K562 (cell line): ENCODE measurements around the gene SLC25A1. TPM values are rescaled to one million over a fixed set of nuclear protein-coding genes. Genes with fewer than 3 reads are reported as not detected.

ENCODE experiments used
- ATAC-seq: fragments of 200-7000 bp; cut with Tn5 transposase; 3 replicates; pipeline ENCODE4 v1.9.1; 2020; ENCODE audit warnings: moderate library complexity
- BruUV-seq: library from RNA; stranded (reverse); fragments of 400-500 nt; replicated peaks from 2 replicates; lab custom pipeline; 2021; lab: Mats Ljungman, UMichigan
- CTCF ChIA-PET: fragments of 300-600 bp; formaldehyde crosslinking; extraction: SDS; loops from one replicate; lab custom pipeline; 2021; ENCODE audit warnings: low intra/inter-chr PET ratio; lab: Yijun Ruan, JAX
- POLR2A ChIA-PET: fragments of 300-600, 350-650 bp; sonication (Branson Sonifier 250); formaldehyde crosslinking; extraction: SDS; loops from one replicate; lab custom pipeline; 2021; ENCODE audit warnings: antibody characterized with exemption, inconsistent platforms; lab: Yijun Ruan, JAX
- DNase-seq, 4 experiments: peaks; one replicate each; pipeline versions ENCODE4 v3.0.0 to v3.0.0-alpha.2; 2011 to 2018; ENCODE audit warnings: low spot score in 3 of 4, mixed read lengths in 3 of 4; ENCODE audit errors: extremely low read depth in 1 of 4
- FAIRE-seq: peaks from 2 replicates; lab custom pipeline; 2011; peaks lifted over from hg19 to GRCh38; lab: Jason Lieb, UNC
- H2AFZ ChIP-seq: 2 replicates; pipeline ENCODE4 v1.6.0; 2011; ENCODE audit warnings: low read depth, low read length, control low read depth, inconsistent platforms
- H3K27ac ChIP-seq: fragments of 200-600 bp; 3 replicates; pipeline ENCODE4 v1.8.0; 2011; ENCODE audit warnings: low read depth, mild to moderate bottlenecking, control low read depth, inconsistent platforms, low read length, moderate library complexity, mixed read lengths; ENCODE audit errors: extremely low read depth
- H3K27me3 ChIP-seq, 2 experiments: fragments of 300-600 bp in 1 of 2; 2 replicates in 1 of 2; 3 replicates in 1 of 2; pipeline versions ENCODE4 v1.6.0 to v1.8.0; 2011; ENCODE audit warnings: inconsistent platforms in 2 of 2, low read length in 2 of 2, mild to moderate bottlenecking in 1 of 2, mixed read lengths in 1 of 2, moderate library complexity in 1 of 2; ENCODE audit not compliant: control insufficient read depth in 2 of 2, insufficient read depth in 2 of 2
- H3K36me3 ChIP-seq: fragments of 300-600 bp; 3 replicates; pipeline ENCODE4 v1.8.0; 2011; ENCODE audit warnings: mild to moderate bottlenecking, low read length, inconsistent platforms; ENCODE audit not compliant: control insufficient read depth, insufficient read depth
- H3K4me1 ChIP-seq, 2 experiments: fragments of 200-600 bp in 1 of 2; replicated peaks in 1 of 2; 2 replicates in 1 of 2; 3 replicates in 1 of 2; pipeline versions ENCODE4 v1.5.1 to v1.8.0; 2011; ENCODE audit warnings: inconsistent platforms in 2 of 2, low read length in 2 of 2, mild to moderate bottlenecking in 1 of 2, mixed read lengths in 1 of 2, moderate library complexity in 1 of 2; ENCODE audit not compliant: control insufficient read depth in 2 of 2, insufficient read depth in 2 of 2
- H3K4me2 ChIP-seq: 2 replicates; pipeline ENCODE4 v1.6.1; 2011; ENCODE audit warnings: low read length, control low read depth, inconsistent platforms, mixed read lengths; ENCODE audit not compliant: insufficient read depth
- H3K4me3 ChIP-seq: fragments of 200-600 bp; sonication (generic), shearing (Covaris generic); 2 replicates; pipeline ENCODE4 v1.5.1; 2016; ENCODE audit warnings: control low read depth, inconsistent platforms
- H3K79me2 ChIP-seq: fragments of 200-600 bp; 3 replicates; pipeline ENCODE4 v1.8.0; 2011; ENCODE audit warnings: low read length, inconsistent platforms; ENCODE audit not compliant: control insufficient read depth, insufficient read depth
- H3K9ac ChIP-seq, 2 experiments: 2 replicates each; pipeline versions ENCODE4 v1.6.0 to v1.6.1; 2011; ENCODE audit warnings: low read depth in 2 of 2, low read length in 2 of 2, control low read depth in 1 of 2, inconsistent platforms in 1 of 2, mild to moderate bottlenecking in 1 of 2, mixed read lengths in 1 of 2; ENCODE audit not compliant: insufficient read depth in 1 of 2
- H3K9me1 ChIP-seq: one replicate; pipeline ENCODE4 v1.6.0; 2011; ENCODE audit warnings: inconsistent platforms, mild to moderate bottlenecking, low read length, moderate library complexity; ENCODE audit not compliant: control insufficient read depth, insufficient read depth
- H3K9me3 ChIP-seq: replicated peaks from 2 replicates; pipeline ENCODE4 v1.5.1; 2011; ENCODE audit warnings: low read depth, low read length, inconsistent platforms; ENCODE audit not compliant: control insufficient read depth, insufficient read depth
- H4K20me1 ChIP-seq: replicated peaks from 2 replicates; pipeline ENCODE4 v1.6.1; 2011; ENCODE audit warnings: low read length, inconsistent platforms, mixed read lengths; ENCODE audit not compliant: control insufficient read depth, insufficient read depth
- DIDO1 ChIP-seq: fragments of 450-650 bp; IDR thresholded peaks from 2 replicates; pipeline ENCODE4 v1.6.1; 2016; ENCODE audit warnings: low read depth, missing biosample characterization, missing genetic modification characterization
- ESRRA ChIP-seq: fragments of 450-650 bp; IDR thresholded peaks from 2 replicates; pipeline ENCODE4 v1.6.1; 2014; ENCODE audit warnings: low read depth, mild to moderate bottlenecking, moderate library complexity, borderline replicate concordance
- GATAD2A ChIP-seq: fragments of 450-650 bp; IDR thresholded peaks from 2 replicates; pipeline ENCODE4 v1.6.1; 2017
- MTF1 ChIP-seq: fragments of 250-450 bp; sonication (Bioruptor Pico); IDR thresholded peaks from 2 replicates; pipeline ENCODE4 v1.9.0; 2021; ENCODE audit warnings: moderate library complexity, mild to moderate bottlenecking, inconsistent platforms, borderline replicate concordance
- POLR2AphosphoS2 ChIP-seq: IDR thresholded peaks from 2 replicates; pipeline ENCODE4 v1.6.1; 2012; ENCODE audit warnings: low read length, improper control_type of control experiment
- PRMT5 ChIP-seq: sonication (generic); formaldehyde crosslinking; IDR thresholded peaks from 2 replicates; pipeline ENCODE4 v1.5.0; 2020; ENCODE audit warnings: missing genetic modification reagents
- PYGO2 ChIP-seq: fragments of 450-650 bp; IDR thresholded peaks from 2 replicates; pipeline ENCODE4 v1.6.1; 2016; ENCODE audit warnings: mild to moderate bottlenecking, missing genetic modification characterization, moderate library complexity, missing compliant biosample characterization
- ZNF212 ChIP-seq: fragments of 450-650 bp; formaldehyde crosslinking; IDR thresholded peaks from 2 replicates; pipeline ENCODE4 v1.4.0; 2020; ENCODE audit warnings: mild to moderate bottlenecking
- WGBS: fragments of 100-300 bp; shearing (Covaris generic); methylation state at CpG from one replicate; pipeline ENCODE4 v1.1.6; 2016; ENCODE audit warnings: low coverage, mixed read lengths; ENCODE audit not compliant: insufficient coverage; ENCODE audit errors: missing lambda C conversion rate; 5-methylcytosine and 5-hydroxymethylcytosine counted together
- in situ Hi-C: fragments of 300-500 bp; cut with MboI; formaldehyde crosslinking; loops from 4 replicates; pipeline ENCODE4 v1.15.0; 2018; ENCODE audit warnings: inconsistent platforms, mixed read lengths
- intact Hi-C: fragments of 100-400 bp; cut with micrococcal nuclease; formaldehyde crosslinking; loops from 2 replicates; pipeline ENCODE4 v1.14.2; 2022
- polyA plus RNA-seq, 8 experiments: library from polyadenylated mRNA; depleted of rRNA in 4 of 8; stranded (reverse) in 5 of 8; unstranded in 3 of 8; fragments of >200 nt; fragmentation: Nextera tagmentation in 2 of 8; fragmentation: Illumina TruSeq in 1 of 8; extraction: Ambion mirVana in 2 of 8; extraction: Trizol in 1 of 8; gene quantifications; 2 replicates each; pipeline versions ENCODE4 v1.2.1 to v1.2.3, GENCODE V29; 2011 to 2014; ENCODE audit warnings: inconsistent platforms in 1 of 8, missing spikeins in 1 of 8
- total RNA-seq, 7 experiments: library from RNA; depleted of rRNA in 6 of 7; stranded (reverse); fragments of >200 nt in 6 of 7; fragmentation: Illumina TruSeq in 2 of 7; extraction: Trizol in 2 of 7; gene quantifications; 2 replicates each; pipeline versions ENCODE4 v1.2.1 to v1.2.3, GENCODE V29; 2011 to 2021; ENCODE audit warnings: low replicate concordance in 1 of 7

Gene SLC25A1
- total and polyA plus RNA-seq, 9 of the 15 experiments (the other 6 are each of a cell fraction or from before 2014, with no cell fraction given), result 11.0 to 408 (median 110) TPM

DNA sequence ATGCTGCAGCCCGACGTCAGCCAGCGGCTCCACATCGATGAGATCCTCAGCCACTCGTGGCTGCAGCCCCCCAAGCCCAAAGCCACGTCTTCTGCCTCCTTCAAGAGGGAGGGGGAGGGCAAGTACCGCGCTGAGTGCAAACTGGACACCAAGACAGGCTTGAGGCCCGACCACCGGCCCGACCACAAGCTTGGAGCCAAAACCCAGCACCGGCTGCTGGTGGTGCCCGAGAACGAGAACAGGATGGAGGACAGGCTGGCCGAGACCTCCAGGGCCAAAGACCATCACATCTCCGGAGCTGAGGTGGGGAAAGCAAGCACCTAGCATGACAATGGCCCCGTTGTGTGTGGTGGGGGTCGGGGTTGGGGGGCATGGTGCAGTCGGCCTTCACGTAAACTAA, 46.4 kb downstream of the SLC25A1 start (continued):
- TF ChIP-seq MTF1, result no peak
- TF ChIP-seq ZNF212 (CRISPR knock-in tag), result no peak
- TF ChIP-seq POLR2AphosphoS2, result peak; percentile 33; the same call in 1 of the 2 replicates
- TF ChIP-seq ESRRA, result no peak
- no peak for TF ChIP-seq PYGO2 (tag)

DNA sequence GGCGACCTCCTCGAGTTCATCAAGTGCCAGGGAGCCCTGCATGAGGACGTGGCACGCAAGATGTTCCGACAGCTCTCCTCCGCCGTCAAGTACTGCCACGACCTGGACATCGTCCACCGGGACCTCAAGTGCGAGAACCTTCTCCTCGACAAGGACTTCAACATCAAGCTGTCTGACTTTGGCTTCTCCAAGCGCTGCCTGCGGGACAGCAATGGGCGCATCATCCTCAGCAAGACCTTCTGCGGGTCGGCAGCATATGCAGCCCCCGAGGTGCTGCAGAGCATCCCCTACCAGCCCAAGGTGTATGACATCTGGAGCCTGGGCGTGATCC, 46.9 kb downstream of the SLC25A1 start:
- Histone ChIP-seq H3K9ac (no peak overlapping the region), H3K4me3 (no peak overlapping the region), H3K27me3 (peaks cover 0 to 6% of the 10 kb centered on the region in 2 experiments; a peak in 3 of 5 replicates), H3K9me1 (peaks cover 11% of the 10 kb centered on the region), H3K36me3 (peaks cover 50% of the 10 kb centered on the region), H3K27ac (no peak overlapping the region), H3K4me2 (no peak overlapping the region), H4K20me1 (peaks cover 17% of the 10 kb centered on the region; the same call in 1 of the 2 replicates), H3K79me2 (no peaks in the 10 kb centered on the region), H3K9me3 (no peaks in the 10 kb centered on the region), H2AFZ (no peak overlapping the region), H3K4me1 (peaks cover 0 to 42% of the 10 kb centered on the region in 2 experiments; a peak in 1 of 5 replicates)
- WGBS, result 92% methylated on average over 19 of the region's 19 CpGs
- intact Hi-C loops (loop anchor here (10.0 kb wide), 1 partner anchor 57 kb away; no protein-coding TSS in a partner anchor), in situ Hi-C loops (no loop called here)
- no peak for ATAC-seq
- no peak for DNase-seq
- no peak for FAIRE-seq
- ChIA-PET CTCF (no interaction called here), POLR2A (interaction anchor here (1.1 to 4.4 kb wide), 4 partner anchors 9 to 16 kb away, joined by 4 to 38 read pairs (median 14); partner anchors contain the start of genes DGCR2 and ESS2)
- no TSS peak for BruUV-seq
- TF ChIP-seq DIDO1 (tag) (no peak), GATAD2A (no peak), PRMT5 (CRISPR knock-in tag) (peak; percentile 49; the same call in 1 of the 2 replicates)
